HG03439 (cell line): ENCODE measurements around the gene ELAVL2.
"Not testable (repeated sequence)": the region's sequence is repeated elsewhere in the genome, so short reads cannot be mapped to it uniquely, and the experiment has no call there.

Source experiments
- ATAC-seq: cut with Tn5 transposase; IDR thresholded peaks from one replicate; pipeline ENCODE4 v1.9.1; 2021; ENCODE audit warnings: mild to moderate bottlenecking, moderate library complexity; ENCODE audit not compliant: unreplicated experiment

ELAVL2 gene

GRCh38 chr9:23728736-23729135, 97.3 kb downstream of the ELAVL2 start:
- ATAC-seq: no peak

GRCh38 chr9:23725279-23725946, 100.6 kb downstream of the ELAVL2 start:
- no peak for ATAC-seq

GRCh38 chr9:23723672-23724071, 102.4 kb downstream of the ELAVL2 start:
- ATAC-seq: no peak

GRCh38 chr9:23723048-23723447, 103.0 kb downstream of the ELAVL2 start:
- not testable (repeated sequence) for ATAC-seq

- ATAC-seq: no peak
Observed at GRCh38 chr9:23721466-23721865, 104.6 kb downstream of the ELAVL2 start.

GRCh38 chr9:23717505-23717904, 108.5 kb downstream of the ELAVL2 start:
- ATAC-seq: no peak

GRCh38 chr9:23707249-23707648, 118.8 kb downstream of the ELAVL2 start:
- ATAC-seq: no peak

GRCh38 chr9:23702311-23702922, 123.6 kb downstream of the ELAVL2 start:
- no peak for ATAC-seq

- ATAC-seq: no peak
Observed at GRCh38 chr9:23701291-23701690, 124.7 kb downstream of the ELAVL2 start.

- no peak for ATAC-seq
Observed at GRCh38 chr9:23700359-23700758, 125.7 kb downstream of the ELAVL2 start.

- no peak for ATAC-seq
Observed at GRCh38 chr9:23698161-23698560, 127.9 kb downstream of the ELAVL2 start.

GRCh38 chr9:23695572-23695971, 130.5 kb downstream of the ELAVL2 start:
- no peak for ATAC-seq

GRCh38 chr9:23693374-23693773, 132.7 kb downstream of the ELAVL2 start:
- no peak for ATAC-seq

- ATAC-seq: no peak
Observed at GRCh38 chr9:23686896-23687295, 139.1 kb downstream of the ELAVL2 start.

GRCh38 chr9:23686257-23686656, 139.8 kb downstream of the ELAVL2 start:
- no peak for ATAC-seq

GRCh38 chr9:23683611-23684061, 142.4 kb downstream of the ELAVL2 start:
- ATAC-seq: no peak

GRCh38 chr9:23682891-23683431, 143.1 kb downstream of the ELAVL2 start:
- ATAC-seq: no peak

GRCh38 chr9:23682352-23682751, 143.7 kb downstream of the ELAVL2 start:
- ATAC-seq: no peak

GRCh38 chr9:23677446-23677845, 148.6 kb downstream of the ELAVL2 start:
- no peak for ATAC-seq

GRCh38 chr9:23674016-23674585, 151.9 kb downstream of the ELAVL2 start:
- no peak for ATAC-seq

- no peak for ATAC-seq
Observed at GRCh38 chr9:23672151-23672550, 153.9 kb downstream of the ELAVL2 start.

- no peak for ATAC-seq
Observed at GRCh38 chr9:23669776-23670175, 156.3 kb downstream of the ELAVL2 start.
